GM19452 (cell line): Measurements from ENCODE around the gene TCHHL1.

Experiments used
- ATAC-seq: cut with Tn5 transposase; IDR thresholded peaks from one replicate; pipeline ENCODE4 v1.9.1; 2021; ENCODE audit not compliant: unreplicated experiment

TCHHL1 gene

GRCh38 chr1:152039886-152040285, 49.0 kb downstream of the TCHHL1 start:
- ATAC-seq: no peak

DNA sequence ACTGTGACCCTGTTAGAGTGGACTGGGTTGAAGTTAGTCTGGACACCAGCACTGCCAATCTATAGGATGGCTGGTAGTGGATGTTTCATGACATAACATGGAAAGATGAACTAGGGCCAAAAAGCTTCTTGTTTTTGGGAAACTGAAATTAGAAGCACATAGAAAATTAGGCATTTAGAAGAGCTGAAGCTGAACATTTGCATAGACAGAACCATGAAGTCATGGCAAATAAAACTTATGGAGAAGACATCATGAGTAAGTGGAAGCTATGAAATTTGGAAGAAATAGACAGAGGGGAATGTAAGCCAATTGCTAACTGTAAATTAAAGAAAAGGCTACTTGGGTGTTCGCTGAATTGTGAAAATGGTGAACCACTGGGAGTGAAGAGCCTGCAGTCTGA, 49.4 kb downstream of the TCHHL1 start:
- no peak for ATAC-seq

- ATAC-seq: no peak
Measured at GRCh38 chr1:152038871-152039270, 50.0 kb downstream of the TCHHL1 start.

- ATAC-seq: peak; percentile 57
Measured at GRCh38 chr1:152036267-152037216, 52.3 kb downstream of the TCHHL1 start, which contains the start of gene S100A11. Gene S100A11, minus strand, starts transcription at chr1:152037004. Its CDS starts 89 bp downstream, at chr1:152036915.

GRCh38 chr1:152035539-152036266, 53.2 kb downstream of the TCHHL1 start:
- no peak for ATAC-seq

DNA sequence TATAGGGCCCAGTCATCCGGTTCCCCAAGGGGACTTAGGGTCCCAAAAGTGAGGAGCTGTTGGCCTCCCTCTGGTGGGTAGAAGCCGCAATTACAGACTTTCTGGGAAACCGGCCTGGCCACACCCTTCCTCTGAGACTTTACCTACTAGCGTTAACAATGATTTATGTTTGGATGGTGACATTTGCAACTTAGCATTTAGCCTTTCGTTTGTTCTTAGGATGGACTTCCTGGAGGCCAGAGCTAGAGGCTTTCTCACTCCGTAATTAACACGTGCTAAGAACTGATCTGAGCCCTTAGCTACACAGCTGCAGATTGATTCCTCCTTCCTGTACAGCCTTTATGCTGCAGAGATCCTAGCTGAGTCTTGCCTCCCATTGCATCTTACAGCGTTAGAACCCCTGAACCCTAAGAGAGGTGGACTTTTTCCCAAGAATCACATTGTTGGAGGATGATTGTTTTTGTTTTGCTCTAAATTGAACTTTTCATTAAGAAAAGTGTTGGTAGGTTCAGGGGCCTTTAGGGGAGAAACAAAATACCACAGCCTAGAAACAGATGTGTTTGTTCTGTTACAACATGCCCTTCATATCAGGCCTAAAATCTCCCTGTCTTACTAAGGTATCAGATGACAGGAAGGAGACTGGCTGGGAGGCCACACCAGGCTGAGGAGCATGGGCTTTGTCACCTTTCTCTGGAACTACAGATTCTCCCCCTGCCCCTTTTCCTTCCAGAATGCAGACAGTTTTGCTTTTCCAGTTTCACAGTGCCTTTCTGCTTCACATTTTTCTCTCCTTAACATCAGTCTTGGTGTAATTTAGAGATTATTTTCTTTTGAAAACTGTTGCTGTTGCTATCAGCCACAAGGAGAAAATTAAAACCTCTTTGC, 54.0 kb downstream of the TCHHL1 start:
- ATAC-seq: peak; percentile 46

- peak; percentile 11 for ATAC-seq
Measured at GRCh38 chr1:152034324-152034653, 54.6 kb downstream of the TCHHL1 start.
